GM21529 (cell line): ENCODE data around the gene FRK.
"Not testable (repeated sequence)": the region's sequence is repeated elsewhere in the genome, so short reads cannot be mapped to it uniquely, and the experiment has no call there.

Experiments used
- ATAC-seq: cut with Tn5 transposase; IDR thresholded peaks from one replicate; pipeline ENCODE4 v1.9.1; 2021; ENCODE audit not compliant: unreplicated experiment

The FRK gene

GRCh38 chr6:116010790-116011401 is 49.8 kb downstream of the FRK start:
- peak; percentile 47 for ATAC-seq

- no peak for ATAC-seq
Measured at GRCh38 chr6:116010386-116010785, 50.3 kb downstream of the FRK start.

GRCh38 chr6:116008470-116009243 is 52.0 kb downstream of the FRK start:
- ATAC-seq = peak; percentile 65

GRCh38 chr6:116004841-116005815 is 55.6 kb downstream of the FRK start:
- no peak for ATAC-seq

GRCh38 chr6:116003668-116004067 is 57.0 kb downstream of the FRK start:
- peak; percentile 95 for ATAC-seq

GRCh38 chr6:116002756-116003155 is 57.9 kb downstream of the FRK start:
- no peak for ATAC-seq

GRCh38 chr6:115999235-115999634 is 61.5 kb downstream of the FRK start:
- ATAC-seq = no peak

GRCh38 chr6:115997990-115998585 is 62.6 kb downstream of the FRK start:
- ATAC-seq = no peak

GRCh38 chr6:115986026-115986425 is 74.7 kb downstream of the FRK start:
- no peak for ATAC-seq

GRCh38 chr6:115984809-115985208 is 75.9 kb downstream of the FRK start:
- no peak for ATAC-seq

GRCh38 chr6:115983998-115984397 is 76.7 kb downstream of the FRK start:
- ATAC-seq = no peak

GRCh38 chr6:115982453-115982852 is 78.2 kb downstream of the FRK start:
- ATAC-seq = no peak

- no peak for ATAC-seq
Measured at GRCh38 chr6:115977220-115977619, 83.5 kb downstream of the FRK start.

- no peak for ATAC-seq
Measured at GRCh38 chr6:115976321-115976870, 84.3 kb downstream of the FRK start.

- ATAC-seq = no peak
Measured at GRCh38 chr6:115972679-115973078, 88.0 kb downstream of the FRK start.

GRCh38 chr6:115971785-115972184 is 88.9 kb downstream of the FRK start:
- no peak for ATAC-seq

GRCh38 chr6:115969930-115970273 is 90.8 kb downstream of the FRK start:
- no peak for ATAC-seq

GRCh38 chr6:115969207-115969929 is 91.3 kb downstream of the FRK start:
- ATAC-seq = no peak

GRCh38 chr6:115960286-115960685 is 100.4 kb downstream of the FRK start:
- not testable (repeated sequence) for ATAC-seq

- no peak for ATAC-seq
Measured at GRCh38 chr6:115958958-115959357, 101.7 kb downstream of the FRK start.
